ENCODE results near the gene AP1M1.

DNA sequence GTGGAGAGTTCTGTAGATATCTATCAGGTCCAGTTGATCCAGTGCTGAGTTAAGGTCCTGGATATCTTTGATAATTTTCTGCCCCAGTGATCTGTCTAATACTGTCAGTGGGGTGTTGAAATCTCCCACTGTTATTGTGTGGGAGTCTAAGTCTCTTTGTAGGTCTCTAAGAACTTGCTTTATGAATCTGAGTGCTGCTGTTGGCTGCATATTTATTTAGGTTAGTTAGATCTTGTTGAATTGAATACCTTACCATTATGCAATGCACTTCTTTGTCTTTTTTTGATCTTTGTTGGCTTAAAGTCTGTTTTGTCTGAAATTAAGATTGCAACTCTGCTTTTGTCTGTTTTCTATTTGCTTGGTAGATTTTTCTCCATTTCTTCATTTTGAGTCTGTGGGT is 15.4 kb downstream of the AP1M1 start:
- no peak for TF ChIP-seq CTCF (IDR thresholded peaks at IDR 0.05)
- no peak for TF ChIP-seq POLR2A (IDR thresholded peaks at IDR 0.05)
- TF ChIP-seq POLR2AphosphoS5 (IDR thresholded peaks at IDR 0.05): no peak
